HG02943 (cell line): ENCODE measurements around the gene GNA14.
"Not testable (repeated sequence)": the region's sequence is repeated elsewhere in the genome, so short reads cannot be mapped to it uniquely, and the experiment has no call there.

ENCODE experiments used
- ATAC-seq: cut with Tn5 transposase; IDR thresholded peaks from one replicate; pipeline ENCODE4 v1.9.1; 2021; ENCODE audit warnings: mild to moderate bottlenecking, low read depth, moderate library complexity; ENCODE audit not compliant: unreplicated experiment

GNA14 gene

GRCh38 chr9:77456829-77457437, 191.2 kb downstream of the GNA14 start:
- peak; percentile 72 for ATAC-seq

GRCh38 chr9:77455312-77455927, 192.7 kb downstream of the GNA14 start:
- ATAC-seq: no peak

GRCh38 chr9:77454663-77455062, 193.5 kb downstream of the GNA14 start:
- ATAC-seq: no peak

- ATAC-seq: no peak
Measured at GRCh38 chr9:77453825-77454647, 194.1 kb downstream of the GNA14 start.

GRCh38 chr9:77451507-77451906, 196.6 kb downstream of the GNA14 start:
- no peak for ATAC-seq

GRCh38 chr9:77450085-77450475, 198.0 kb downstream of the GNA14 start:
- no peak for ATAC-seq

GRCh38 chr9:77449240-77450084, 198.7 kb downstream of the GNA14 start:
- no peak for ATAC-seq

GRCh38 chr9:77447646-77448045, 200.5 kb downstream of the GNA14 start:
- ATAC-seq: no peak

GRCh38 chr9:77442436-77442835, 205.7 kb downstream of the GNA14 start:
- ATAC-seq: no peak

GRCh38 chr9:77441124-77441523, 207.0 kb downstream of the GNA14 start:
- ATAC-seq: not testable (repeated sequence)

GRCh38 chr9:77440057-77440456, 208.1 kb downstream of the GNA14 start:
- no peak for ATAC-seq

- no peak for ATAC-seq
Measured at GRCh38 chr9:77438653-77439052, 209.5 kb downstream of the GNA14 start.

- ATAC-seq: no peak
Measured at GRCh38 chr9:77435688-77436087, 212.4 kb downstream of the GNA14 start.

GRCh38 chr9:77435277-77435676, 212.8 kb downstream of the GNA14 start:
- no peak for ATAC-seq

- ATAC-seq: no peak
Measured at GRCh38 chr9:77433675-77434445, 214.3 kb downstream of the GNA14 start.

- ATAC-seq: no peak
Measured at GRCh38 chr9:77432053-77432452, 216.1 kb downstream of the GNA14 start.

- no peak for ATAC-seq
Measured at GRCh38 chr9:77429928-77430327, 218.2 kb downstream of the GNA14 start.

- no peak for ATAC-seq
Measured at GRCh38 chr9:77427256-77427927, 220.7 kb downstream of the GNA14 start.

- ATAC-seq: no peak
Measured at GRCh38 chr9:77426712-77427111, 221.4 kb downstream of the GNA14 start.
